ENCODE data around the gene SH3D19.

The SH3D19 gene

DNA sequence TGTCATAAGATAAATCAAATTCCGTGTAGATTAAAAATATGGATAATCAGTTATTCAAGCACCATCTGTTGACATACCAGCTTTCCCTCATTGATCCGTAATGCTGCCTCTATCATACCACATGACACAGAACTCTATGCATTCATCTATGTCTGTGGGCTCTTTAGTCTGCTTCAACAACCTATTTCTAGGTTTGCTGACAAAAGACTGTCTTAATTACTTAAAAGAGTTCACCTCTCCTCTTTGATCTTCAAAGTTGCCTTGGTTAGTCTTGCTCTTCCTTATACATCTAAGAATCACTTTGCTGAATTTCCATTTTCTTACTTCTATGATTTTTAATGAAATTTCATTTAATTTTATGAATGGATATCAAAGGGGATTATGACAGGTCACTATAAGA, 105.5 kb downstream of the SH3D19 start:
- no peak overlapping the region for H3K27ac Mint-ChIP-seq
- peaks cover 16% of the 10 kb centered on the region for H3K36me3 Mint-ChIP-seq (ENCODE audit: low read depth)
- peaks cover 5% of the 10 kb centered on the region for H3K27me3 Mint-ChIP-seq (ENCODE audit: low read depth)
- peaks cover 23% of the 10 kb centered on the region for H3K4me1 Mint-ChIP-seq
- H3K9me3 Mint-ChIP-seq = peaks cover 2% of the 10 kb centered on the region
- no peak for TF ChIP-seq CTCF (IDR thresholded peaks at IDR 0.05; ENCODE audit: unreplicated experiment in 3 of 3)
- no peak overlapping the region for H3K4me3 Mint-ChIP-seq

DNA sequence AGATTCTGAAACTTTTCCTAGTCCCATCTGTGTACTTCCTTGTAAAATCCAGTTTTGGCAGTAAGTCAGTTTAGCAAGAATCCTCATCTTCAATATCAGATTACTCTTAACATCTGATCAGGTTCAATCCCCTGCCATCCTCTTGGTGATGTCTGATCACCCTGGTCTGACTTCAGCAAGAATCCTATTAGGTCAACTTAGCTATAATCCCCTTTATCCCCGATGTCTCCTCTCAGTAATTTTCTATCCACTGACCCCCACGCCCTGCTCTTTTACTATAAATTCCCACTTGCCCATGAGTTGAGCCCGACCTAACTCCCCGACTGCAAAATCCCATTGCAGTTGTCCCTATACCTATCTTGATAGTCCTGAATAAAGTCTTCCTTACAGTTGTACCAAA, 106.3 kb downstream of the SH3D19 start:
- no peak overlapping the region for H3K27ac Mint-ChIP-seq
- H3K9me3 Mint-ChIP-seq = peaks cover 2% of the 10 kb centered on the region
- H3K4me3 Mint-ChIP-seq = no peak overlapping the region
- H3K36me3 Mint-ChIP-seq (ENCODE audit: low read depth) = peaks cover 13% of the 10 kb centered on the region
- no peak for TF ChIP-seq CTCF (IDR thresholded peaks at IDR 0.05; ENCODE audit: unreplicated experiment in 3 of 3)
- H3K4me1 Mint-ChIP-seq = peaks cover 23% of the 10 kb centered on the region
- peaks cover 5% of the 10 kb centered on the region for H3K27me3 Mint-ChIP-seq (ENCODE audit: low read depth)

GRCh38 chr4:151218343-151218742, 107.1 kb downstream of the SH3D19 start:
- Mint-ChIP-seq H3K27ac (no peak overlapping the region), H3K4me3 (no peak overlapping the region), H3K4me1 (peaks cover 23% of the 10 kb centered on the region), H3K9me3 (peaks cover 2% of the 10 kb centered on the region), H3K36me3 (ENCODE audit: low read depth) (peaks cover 9% of the 10 kb centered on the region), H3K27me3 (ENCODE audit: low read depth) (peaks cover under 1% of the 10 kb centered on the region)
- TF ChIP-seq CTCF (IDR thresholded peaks at IDR 0.05; ENCODE audit: unreplicated experiment in 3 of 3) = no peak

DNA sequence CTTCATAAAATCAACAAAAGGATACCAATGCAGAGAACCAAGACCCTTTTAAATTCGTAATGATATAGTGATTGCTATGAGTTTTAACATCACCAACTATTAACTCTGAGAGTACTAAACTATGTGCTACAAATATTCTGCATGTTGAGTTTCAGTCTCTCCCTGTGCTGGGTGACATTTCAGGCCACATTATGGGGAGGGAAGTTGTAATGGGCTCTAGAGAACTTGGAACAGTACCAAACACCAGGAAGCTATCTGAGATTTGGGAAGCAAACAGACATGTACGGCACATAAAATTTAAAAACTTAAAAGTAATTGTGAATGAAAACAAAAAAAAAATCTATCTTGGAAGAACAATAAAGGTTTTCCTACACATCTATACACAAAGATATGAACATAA, 108.1 kb downstream of the SH3D19 start:
- Mint-ChIP-seq H3K4me3 (no peak overlapping the region), H3K9me3 (peaks cover 5% of the 10 kb centered on the region), H3K27me3 (ENCODE audit: low read depth) (no peaks in the 10 kb centered on the region), H3K27ac (no peak overlapping the region), H3K4me1 (peaks cover 23% of the 10 kb centered on the region), H3K36me3 (ENCODE audit: low read depth) (peaks cover 17% of the 10 kb centered on the region)
- no peak for TF ChIP-seq CTCF (IDR thresholded peaks at IDR 0.05; ENCODE audit: unreplicated experiment in 3 of 3)

DNA sequence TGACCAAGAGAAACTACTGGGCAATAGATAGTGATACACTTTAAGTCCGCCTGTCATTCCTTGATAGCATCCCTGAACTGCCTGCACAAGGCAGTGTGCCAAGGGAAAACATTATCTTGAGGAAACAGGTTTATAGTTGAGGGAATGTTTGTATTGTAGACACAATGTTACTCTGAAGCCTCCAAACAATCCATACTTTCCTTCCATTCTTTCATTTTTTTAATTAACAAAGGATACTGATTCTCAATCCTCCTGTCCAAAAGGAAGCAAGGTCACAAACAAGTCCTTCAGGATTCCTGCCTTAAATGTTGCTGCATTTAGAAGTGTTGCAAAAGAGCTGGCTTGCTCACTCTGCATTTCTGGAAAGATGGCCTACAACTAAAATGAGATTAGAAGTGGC, 110.1 kb downstream of the SH3D19 start:
- Mint-ChIP-seq H3K4me3 (no peak overlapping the region), H3K36me3 (ENCODE audit: low read depth) (peaks cover 18% of the 10 kb centered on the region), H3K4me1 (peaks cover 3% of the 10 kb centered on the region), H3K27me3 (ENCODE audit: low read depth) (no peaks in the 10 kb centered on the region), H3K27ac (no peak overlapping the region), H3K9me3 (peaks cover 5% of the 10 kb centered on the region)
- no peak for TF ChIP-seq CTCF (IDR thresholded peaks at IDR 0.05; ENCODE audit: unreplicated experiment in 3 of 3)

- Mint-ChIP-seq H3K27me3 (ENCODE audit: low read depth) (no peaks in the 10 kb centered on the region), H3K4me3 (no peak overlapping the region), H3K36me3 (ENCODE audit: low read depth) (peaks cover 6% of the 10 kb centered on the region), H3K4me1 (peaks cover 16% of the 10 kb centered on the region), H3K27ac (no peak overlapping the region), H3K9me3 (peaks cover 3% of the 10 kb centered on the region)
- TF ChIP-seq CTCF (IDR thresholded peaks at IDR 0.05; ENCODE audit: unreplicated experiment in 3 of 3) = no peak
Observed at GRCh38 chr4:151207868-151208267, 117.5 kb downstream of the SH3D19 start.

Data from nephron (organoid).